Activated B cell treated with CpG ODN at 0.5 μM for 24 hours (primary cell): ENCODE data around the gene SUOX. TPM values are rescaled to one million over a fixed set of nuclear protein-coding genes. Genes with fewer than 3 reads are reported as not detected.

Experiments used
- ATAC-seq: fragments of 200-7000 bp; cut with Tn5 transposase; one replicate; pipeline ENCODE4 v1.10.0; 2021; ENCODE audit warnings: low read depth, mild to moderate bottlenecking, moderate library complexity
- CTCF ChIA-PET: fragments of 350-600 bp; sonication (Branson Sonifier 250); formaldehyde crosslinking; loops from one replicate; lab custom pipeline; 2021; ENCODE audit warnings: antibody characterized with exemption; lab: Charles Lee
- POLR2A ChIA-PET: fragments of 350-600 bp; sonication (Branson Sonifier 250); formaldehyde crosslinking; loops from one replicate; lab custom pipeline; 2021; ENCODE audit warnings: antibody characterized with exemption; lab: Charles Lee
- DNase-seq: peaks from one replicate; pipeline ENCODE4 v3.0.0; 2022
- H3K27ac Mint-ChIP-seq: one replicate; pipeline ENCODE4 v1.8.0; 2020; ENCODE audit warnings: mixed read lengths
- H3K27me3 Mint-ChIP-seq: one replicate; pipeline ENCODE4 v1.8.0; 2021; ENCODE audit warnings: mixed read lengths
- H3K36me3 Mint-ChIP-seq: one replicate; pipeline ENCODE4 v1.8.0; 2021; ENCODE audit warnings: low read depth, mixed read lengths
- H3K4me1 Mint-ChIP-seq: one replicate; pipeline ENCODE4 v1.8.0; 2021; ENCODE audit warnings: mixed read lengths
- H3K4me3 Mint-ChIP-seq: one replicate; pipeline ENCODE4 v1.8.0; 2020; ENCODE audit warnings: mild to moderate bottlenecking, mixed read lengths
- H3K9me3 Mint-ChIP-seq: one replicate; pipeline ENCODE4 v1.8.0; 2020; ENCODE audit warnings: mixed read lengths
- intact Hi-C: fragments of 100-400 bp; cut with micrococcal nuclease; formaldehyde crosslinking; loops from one replicate; pipeline ENCODE4 v1.15.1; 2024
- total RNA-seq: library from RNA; stranded (reverse); gene quantifications from 2 replicates; pipeline ENCODE4 v1.2.3, GENCODE V29; 2022
- TF ChIP-seq, protein P1 (sequence below): fragments of 200-600 bp; IDR thresholded peaks from one replicate; pipeline ENCODE4 v1.8.0; 2022; ENCODE audit warnings: antibody characterized with exemption, mild to moderate bottlenecking

SUOX gene
- total RNA-seq, 1 donor from 2014 or later = 5.6 TPM

DNA sequence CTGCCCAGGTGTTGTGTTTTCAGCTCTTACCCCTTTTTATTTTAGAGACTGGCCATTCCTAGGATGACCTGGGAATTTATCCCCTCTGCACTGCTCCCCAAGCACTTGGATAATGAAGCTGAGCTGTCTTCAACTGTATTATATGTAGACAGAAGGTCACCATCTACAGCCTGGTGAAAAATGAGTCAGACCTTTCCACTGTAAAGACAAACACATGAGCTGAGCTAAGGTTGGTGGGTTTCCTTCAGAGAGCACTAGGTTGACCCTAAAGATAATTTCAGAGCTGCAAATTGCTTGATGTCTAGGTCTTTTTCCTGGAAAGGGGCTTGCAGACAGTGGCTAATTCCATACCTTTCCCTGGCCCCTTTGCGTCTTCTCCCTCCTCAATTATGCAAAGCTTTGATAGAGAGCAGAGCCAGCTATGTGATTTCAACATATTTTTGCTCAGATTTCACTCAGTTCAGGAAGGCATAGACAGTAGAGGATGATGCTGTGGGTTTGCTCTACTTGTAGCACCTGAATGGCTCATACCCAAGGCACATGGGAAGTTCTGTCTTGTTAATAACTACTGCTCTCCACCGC, 14.5 kb downstream of the SUOX start:
- no peak for DNase-seq
- peaks cover 9% of the 10 kb centered on the region for H3K4me1 Mint-ChIP-seq
- H3K4me3 Mint-ChIP-seq = no peak overlapping the region
- no peaks in the 10 kb centered on the region for H3K9me3 Mint-ChIP-seq
- intact Hi-C loops = no loop called here
- TF ChIP-seq, protein P1, sequence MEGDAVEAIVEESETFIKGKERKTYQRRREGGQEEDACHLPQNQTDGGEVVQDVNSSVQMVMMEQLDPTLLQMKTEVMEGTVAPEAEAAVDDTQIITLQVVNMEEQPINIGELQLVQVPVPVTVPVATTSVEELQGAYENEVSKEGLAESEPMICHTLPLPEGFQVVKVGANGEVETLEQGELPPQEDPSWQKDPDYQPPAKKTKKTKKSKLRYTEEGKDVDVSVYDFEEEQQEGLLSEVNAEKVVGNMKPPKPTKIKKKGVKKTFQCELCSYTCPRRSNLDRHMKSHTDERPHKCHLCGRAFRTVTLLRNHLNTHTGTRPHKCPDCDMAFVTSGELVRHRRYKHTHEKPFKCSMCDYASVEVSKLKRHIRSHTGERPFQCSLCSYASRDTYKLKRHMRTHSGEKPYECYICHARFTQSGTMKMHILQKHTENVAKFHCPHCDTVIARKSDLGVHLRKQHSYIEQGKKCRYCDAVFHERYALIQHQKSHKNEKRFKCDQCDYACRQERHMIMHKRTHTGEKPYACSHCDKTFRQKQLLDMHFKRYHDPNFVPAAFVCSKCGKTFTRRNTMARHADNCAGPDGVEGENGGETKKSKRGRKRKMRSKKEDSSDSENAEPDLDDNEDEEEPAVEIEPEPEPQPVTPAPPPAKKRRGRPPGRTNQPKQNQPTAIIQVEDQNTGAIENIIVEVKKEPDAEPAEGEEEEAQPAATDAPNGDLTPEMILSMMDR = no peak
- ChIA-PET POLR2A (no interaction called here), CTCF (no interaction called here)
- no peak overlapping the region for H3K27ac Mint-ChIP-seq
- peaks cover 5% of the 10 kb centered on the region for H3K36me3 Mint-ChIP-seq
- no peak for ATAC-seq
- no peaks in the 10 kb centered on the region for H3K27me3 Mint-ChIP-seq

DNA sequence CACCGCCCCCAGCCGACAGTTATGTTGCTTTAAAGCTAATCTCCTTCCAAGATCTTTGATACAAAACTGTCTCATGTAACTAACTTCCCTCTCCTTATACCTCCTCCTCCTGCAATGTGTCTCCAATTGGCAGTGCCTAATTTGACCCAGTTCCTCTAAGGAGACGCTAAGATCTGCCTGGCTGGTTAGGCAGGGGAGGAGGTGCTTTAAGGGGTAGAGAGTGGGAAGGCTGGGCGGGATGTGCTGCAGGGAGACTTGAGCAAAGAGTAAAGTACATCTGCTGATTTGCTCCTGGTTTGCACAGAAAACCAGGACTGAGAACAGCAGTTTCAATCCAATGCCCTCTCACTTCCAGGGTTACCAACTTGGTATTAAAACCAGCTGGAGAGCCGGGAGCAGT, 16.4 kb downstream of the SUOX start:
- H3K36me3 Mint-ChIP-seq = peaks cover 7% of the 10 kb centered on the region
- H3K4me1 Mint-ChIP-seq = peaks cover 1% of the 10 kb centered on the region
- ChIA-PET CTCF (interaction anchor here (1.2 kb wide), 2 partner anchors 15 to 18 kb away, joined by 3 read pairs; no protein-coding TSS in a partner anchor), POLR2A (no interaction called here)
- no peak overlapping the region for H3K27ac Mint-ChIP-seq
- intact Hi-C loops = no loop called here
- no peaks in the 10 kb centered on the region for H3K9me3 Mint-ChIP-seq
- TF ChIP-seq, protein P1 = no peak
- no peak overlapping the region for H3K4me3 Mint-ChIP-seq
- no peaks in the 10 kb centered on the region for H3K27me3 Mint-ChIP-seq
- DNase-seq (no peak), ATAC-seq (no peak)

DNA sequence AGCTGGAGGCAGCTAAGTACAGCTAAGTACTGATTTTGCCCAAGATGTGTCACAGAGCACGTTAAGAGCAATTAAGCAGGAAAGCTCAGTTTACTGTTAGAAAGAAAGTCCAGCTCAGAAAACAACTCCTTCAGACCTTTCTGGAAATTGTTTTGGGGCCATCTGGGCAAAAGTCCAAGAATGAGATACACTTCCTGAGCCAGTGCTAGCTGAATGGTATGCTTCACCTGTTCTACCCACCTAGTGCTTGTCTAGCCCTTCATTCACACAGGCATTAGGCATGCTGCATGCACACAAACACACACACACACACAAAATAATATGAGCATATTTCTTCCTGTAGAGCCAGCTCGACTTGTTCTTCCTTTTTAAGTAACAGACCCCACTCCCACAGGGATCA, 17.1 kb downstream of the SUOX start:
- no peaks in the 10 kb centered on the region for H3K4me1 Mint-ChIP-seq
- H3K27me3 Mint-ChIP-seq = no peaks in the 10 kb centered on the region
- DNase-seq (no peak), ATAC-seq (no peak)
- ChIA-PET CTCF (interaction anchor here (1.2 kb wide), 1 partner anchor 16 kb away, joined by 3 read pairs; no protein-coding TSS in a partner anchor), POLR2A (interaction anchor here (0.7 kb wide), 2 partner anchors 15 to 1464 kb away, joined by 3 to 6 read pairs; no protein-coding TSS in a partner anchor)
- no peaks in the 10 kb centered on the region for H3K9me3 Mint-ChIP-seq
- TF ChIP-seq, protein P1 = no peak
- no peak overlapping the region for H3K4me3 Mint-ChIP-seq
- intact Hi-C loops = no loop called here
- H3K27ac Mint-ChIP-seq = no peak overlapping the region
- H3K36me3 Mint-ChIP-seq = peaks cover 7% of the 10 kb centered on the region

DNA sequence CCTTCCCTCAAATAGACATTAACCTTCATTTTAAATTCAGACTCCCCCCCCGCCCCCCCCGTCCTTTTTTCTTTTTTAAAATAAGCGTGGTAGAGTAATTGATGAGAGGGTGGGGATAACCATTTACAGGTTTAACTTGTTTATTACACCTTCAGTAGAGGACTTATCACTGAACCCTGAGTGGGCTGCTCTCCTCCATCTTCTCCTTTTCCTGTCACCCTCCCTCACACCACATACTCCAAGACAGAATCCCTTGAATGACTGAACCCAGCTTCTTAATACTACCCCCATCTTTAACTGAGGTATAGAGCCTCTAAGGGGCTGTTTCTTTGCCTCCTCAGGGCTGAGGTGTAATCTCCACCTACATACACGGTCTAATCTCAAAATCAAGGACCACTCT, 20.1 kb downstream of the SUOX start:
- no peaks in the 10 kb centered on the region for H3K9me3 Mint-ChIP-seq

DNA sequence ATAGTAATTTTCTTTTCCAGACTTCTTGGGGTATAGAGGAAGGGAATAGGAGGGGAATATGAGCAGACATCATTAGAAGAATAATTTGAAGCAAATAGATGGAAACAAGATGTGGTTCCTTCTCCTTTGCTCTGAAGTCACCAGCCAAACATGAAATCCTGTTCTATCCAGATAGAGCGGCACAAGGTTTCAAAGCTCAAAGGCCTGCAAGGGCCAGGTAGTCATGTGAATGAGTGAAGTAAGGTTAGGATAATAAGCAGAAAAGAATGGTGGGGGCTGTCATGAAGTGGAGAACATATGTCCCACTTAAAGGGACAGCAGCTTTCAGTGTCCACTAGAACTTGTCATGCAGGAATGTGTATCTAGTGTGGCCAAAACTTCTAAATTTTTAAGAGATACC, 21.3 kb downstream of the SUOX start:
- Mint-ChIP-seq H3K27me3 (no peaks in the 10 kb centered on the region), H3K9me3 (no peaks in the 10 kb centered on the region), H3K4me1 (peaks cover 9% of the 10 kb centered on the region), H3K36me3 (peaks cover 7% of the 10 kb centered on the region), H3K27ac (no peak overlapping the region), H3K4me3 (no peak overlapping the region)
- ATAC-seq (no peak), DNase-seq (no peak)
- intact Hi-C loops = no loop called here
- ChIA-PET POLR2A (no interaction called here), CTCF (no interaction called here)
- TF ChIP-seq, protein P1 = no peak

More for the DNA sequence above, 20.1 kb downstream of the SUOX start:
- ChIA-PET POLR2A (no interaction called here), CTCF (no interaction called here)
- DNase-seq (no peak), ATAC-seq (no peak)
- TF ChIP-seq, protein P1 = no peak
- Mint-ChIP-seq H3K36me3 (peaks cover 7% of the 10 kb centered on the region), H3K4me1 (peaks cover 9% of the 10 kb centered on the region), H3K27me3 (no peaks in the 10 kb centered on the region), H3K4me3 (no peak overlapping the region), H3K27ac (no peak overlapping the region)
- intact Hi-C loops = no loop called here
